Sigmoid colon (tissue), 7 donors: ENCODE results near the gene ZC3H15. TPM values are rescaled to one million over a fixed set of nuclear protein-coding genes. Genes with fewer than 3 reads are reported as not detected.

ENCODE experiments used
- DNase-seq: peaks from one replicate; pipeline ENCODE4 v3.0.0-alpha.2; 2019
- H3K27ac ChIP-seq, 4 donors: fragments of 200-600 bp; sonication (generic); one replicate each; pipeline ENCODE4 v1.5.1; 2016 to 2019; ENCODE audit warnings: mild to moderate bottlenecking in 1 of 4
- H3K27me3 ChIP-seq, 3 donors: fragments of 200-600 bp; sonication (generic); one replicate each; pipeline ENCODE4 v1.5.1; 2019; ENCODE audit warnings: mild to moderate bottlenecking in 1 of 3
- H3K36me3 ChIP-seq, 4 donors: fragments of 200-600 bp; sonication (generic); one replicate each; pipeline ENCODE4 v1.5.1; 2016 to 2019
- H3K4me1 ChIP-seq, 4 donors: fragments of 200-600 bp; sonication (generic); one replicate each; pipeline ENCODE4 v1.5.1; 2017 to 2019
- H3K4me3 ChIP-seq, 4 donors: fragments of 200-600 bp; sonication (generic); one replicate each; pipeline ENCODE4 v1.5.1; 2017 to 2019; ENCODE audit warnings: mild to moderate bottlenecking in 2 of 4, moderate library complexity in 1 of 4
- H3K9me3 ChIP-seq, 4 donors: fragments of 200-600 bp in 3 of 4; sonication (generic) in 3 of 4; one replicate each; pipeline versions ENCODE4 v1.5.1 to v1.6.1; 2013 to 2019
- EP300 ChIP-seq, 4 donors: sonication (generic); formaldehyde crosslinking; IDR thresholded peaks; one replicate each; pipeline ENCODE4 v1.6.1; 2017; ENCODE audit warnings: antibody characterized with exemption in 4 of 4
- POLR2A ChIP-seq, 2 donors: fragments of 450-650 bp; IDR thresholded peaks; one replicate each; pipeline ENCODE4 v1.6.1; 2016; ENCODE audit warnings: antibody characterized with exemption in 2 of 2, mild to moderate bottlenecking in 2 of 2, moderate library complexity in 2 of 2
- POLR2AphosphoS5 ChIP-seq, 4 donors: sonication (generic); formaldehyde crosslinking; IDR thresholded peaks; one replicate each; pipeline ENCODE4 v1.6.1; 2017; ENCODE audit warnings: antibody characterized with exemption in 4 of 4
- WGBS, 2 donors: extraction: QIAGEN DNeasy Blood & Tissue Kit; methylation state at CpG; one replicate each; pipeline ENCODE4 v1.1.7; 2013; 5-methylcytosine and 5-hydroxymethylcytosine counted together
- intact Hi-C: fragments of 100-400 bp; cut with DNase I; formaldehyde crosslinking; loops from one replicate; pipeline ENCODE4 v1.15.1; 2023
- polyA plus RNA-seq, 3 donors: library from polyadenylated mRNA; stranded (reverse); fragments of 200-250 nt; gene quantifications; one replicate each; pipeline ENCODE4 v1.2.3, GENCODE V29; 2013
- total RNA-seq, 4 donors: library from RNA; depleted of rRNA; stranded (reverse); fragments of >200 nt; gene quantifications; one replicate each; pipeline ENCODE4 v1.1.0, GENCODE V29; 2016
- TF ChIP-seq, protein P1 (sequence below), 4 experiments: fragments of 450-650 bp in 3 of 4; fragments of 200-600 bp in 1 of 4; IDR thresholded peaks; one replicate each; pipeline ENCODE4 v1.5.1; 2016 to 2019; ENCODE audit warnings: antibody characterized with exemption in 4 of 4, mild to moderate bottlenecking in 3 of 4, moderate library complexity in 2 of 4
- donor health status: healthy with polysubstance abuse.
- donor health status: Bipolar disorder and iron deficiency.
- donor health status: healthy.

The ZC3H15 gene
- total and polyA plus RNA-seq, 7 donors = 51.1 to 77.9 (median 61.2) TPM

DNA sequence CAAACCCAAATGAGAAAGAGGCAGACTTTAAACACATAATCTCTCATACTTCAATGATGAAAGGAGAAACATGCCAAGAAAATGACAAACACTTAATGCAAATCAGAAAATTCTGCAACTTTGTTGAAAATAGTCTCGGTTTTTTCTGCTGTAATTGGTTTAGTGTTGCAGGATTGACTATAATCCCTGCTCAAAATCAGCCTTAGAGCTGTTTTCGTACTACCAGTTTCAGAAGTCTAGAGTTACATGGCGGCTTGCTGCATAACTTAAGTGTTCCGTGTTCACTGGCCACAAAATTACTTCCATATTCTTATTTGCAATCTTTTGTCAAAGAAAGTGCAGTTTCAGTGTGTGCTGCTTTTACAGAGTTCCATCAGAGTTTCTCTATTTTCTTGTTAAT, 54.9 kb downstream of the ZC3H15 start:
- no peak for DNase-seq
- Histone ChIP-seq H3K9me3 (no peaks in the 10 kb centered on the region), H3K36me3 (no peaks in the 10 kb centered on the region), H3K27ac (no peak overlapping the region), H3K27me3 (no peaks in the 10 kb centered on the region), H3K4me1 (peaks cover 0 to 19% (median 18%) of the 10 kb centered on the region in 4 donors), H3K4me3 (no peak overlapping the region)
- WGBS, 2 donors = 83 to 94% methylated on average over 4 of the region's 4 CpGs
- TF ChIP-seq POLR2AphosphoS5 (IDR thresholded peaks at IDR 0.05) (no peak), POLR2A (IDR thresholded peaks at IDR 0.05) (no peak), EP300 (IDR thresholded peaks at IDR 0.05) (no peak)
- TF ChIP-seq, protein P1, sequence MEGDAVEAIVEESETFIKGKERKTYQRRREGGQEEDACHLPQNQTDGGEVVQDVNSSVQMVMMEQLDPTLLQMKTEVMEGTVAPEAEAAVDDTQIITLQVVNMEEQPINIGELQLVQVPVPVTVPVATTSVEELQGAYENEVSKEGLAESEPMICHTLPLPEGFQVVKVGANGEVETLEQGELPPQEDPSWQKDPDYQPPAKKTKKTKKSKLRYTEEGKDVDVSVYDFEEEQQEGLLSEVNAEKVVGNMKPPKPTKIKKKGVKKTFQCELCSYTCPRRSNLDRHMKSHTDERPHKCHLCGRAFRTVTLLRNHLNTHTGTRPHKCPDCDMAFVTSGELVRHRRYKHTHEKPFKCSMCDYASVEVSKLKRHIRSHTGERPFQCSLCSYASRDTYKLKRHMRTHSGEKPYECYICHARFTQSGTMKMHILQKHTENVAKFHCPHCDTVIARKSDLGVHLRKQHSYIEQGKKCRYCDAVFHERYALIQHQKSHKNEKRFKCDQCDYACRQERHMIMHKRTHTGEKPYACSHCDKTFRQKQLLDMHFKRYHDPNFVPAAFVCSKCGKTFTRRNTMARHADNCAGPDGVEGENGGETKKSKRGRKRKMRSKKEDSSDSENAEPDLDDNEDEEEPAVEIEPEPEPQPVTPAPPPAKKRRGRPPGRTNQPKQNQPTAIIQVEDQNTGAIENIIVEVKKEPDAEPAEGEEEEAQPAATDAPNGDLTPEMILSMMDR (IDR thresholded peaks at IDR 0.05) = no peak
- intact Hi-C loops = loop anchor here (5.0 kb wide), 1 partner anchor 51 kb away; the partner anchor contains the start of gene ITGAV

DNA sequence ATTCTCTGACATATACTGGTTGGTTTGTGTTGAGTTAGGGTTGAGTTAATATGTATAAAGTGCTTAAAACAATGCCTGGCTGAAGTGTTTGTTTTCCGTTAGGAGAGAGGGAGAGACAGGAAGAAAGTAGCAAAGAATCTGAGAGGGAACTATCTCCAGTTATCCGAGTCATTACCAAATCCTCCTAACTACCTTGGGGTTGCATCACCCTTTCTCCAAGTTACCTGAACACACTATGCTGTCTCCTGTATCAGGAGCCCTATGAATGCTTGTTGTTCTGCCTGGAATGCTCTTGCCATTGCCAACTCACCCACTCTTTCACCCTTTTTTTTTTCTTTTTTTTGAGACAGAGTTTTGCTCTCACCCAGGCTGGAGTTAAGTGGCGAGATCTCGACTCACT, 55.9 kb downstream of the ZC3H15 start:
- Histone ChIP-seq H3K9me3 (no peaks in the 10 kb centered on the region), H3K27ac (no peak overlapping the region), H3K4me3 (no peak overlapping the region), H3K36me3 (no peaks in the 10 kb centered on the region), H3K27me3 (no peaks in the 10 kb centered on the region), H3K4me1 (peaks cover 0 to 27% (median 25%) of the 10 kb centered on the region in 4 donors)
- DNase-seq = no peak
- no peak for TF ChIP-seq POLR2AphosphoS5 (IDR thresholded peaks at IDR 0.05)
- no peak for TF ChIP-seq POLR2A (IDR thresholded peaks at IDR 0.05)
- TF ChIP-seq, protein P1 (IDR thresholded peaks at IDR 0.05) = no peak
- no peak for TF ChIP-seq EP300 (IDR thresholded peaks at IDR 0.05)
- 88 to 92% methylated on average over 4 of the region's 4 CpGs for WGBS, 2 donors
- intact Hi-C loops = loop anchor here (5.0 kb wide), 1 partner anchor 50 kb away; the partner anchor contains the start of gene ITGAV

DNA sequence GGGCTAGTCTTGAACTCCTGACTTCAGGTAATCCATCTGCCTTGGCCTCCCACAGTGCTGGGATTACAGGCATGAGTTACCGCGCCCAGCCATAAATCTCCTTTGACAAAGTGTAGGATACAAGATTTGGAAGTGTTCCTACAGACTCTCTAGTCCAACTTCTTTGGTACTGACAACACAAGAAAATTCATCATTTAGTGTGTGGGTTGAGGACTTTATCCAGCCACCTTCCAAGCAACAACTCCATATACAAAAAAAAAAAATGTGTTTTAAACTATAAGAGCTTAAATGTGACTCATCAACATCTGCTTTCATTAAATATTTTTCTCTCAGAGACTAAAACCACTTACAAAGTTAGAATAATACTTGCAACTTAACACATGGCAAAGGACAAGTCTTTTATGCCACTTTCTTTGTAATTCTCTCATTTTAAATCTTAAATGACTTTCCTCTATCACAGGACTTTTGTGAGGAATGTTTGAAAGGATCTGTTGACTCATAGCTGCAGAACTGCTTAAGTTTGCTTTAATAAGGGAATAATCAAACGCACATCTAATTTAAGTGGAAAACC, 57.6 kb downstream of the ZC3H15 start:
- peak overlapping the region; percentile 43 to 71 (median 69) for H3K27ac ChIP-seq
- no peaks in the 10 kb centered on the region for H3K9me3 ChIP-seq
- H3K27me3 ChIP-seq = no peaks in the 10 kb centered on the region
- WGBS, 2 donors = 68 to 81% methylated on average over 3 of the region's 3 CpGs
- H3K36me3 ChIP-seq = no peaks in the 10 kb centered on the region
- no peak for DNase-seq
- intact Hi-C loops = loop anchor here (5.0 kb wide), 1 partner anchor 49 kb away; the partner anchor contains the start of gene ITGAV
- H3K4me3 ChIP-seq = no peak overlapping the region
- peaks cover 0 to 27% (median 26%) of the 10 kb centered on the region in 4 donors for H3K4me1 ChIP-seq
- TF ChIP-seq POLR2AphosphoS5 (IDR thresholded peaks at IDR 0.05) (peak in 1 of 4 donors; percentile 15), EP300 (IDR thresholded peaks at IDR 0.05) (no peak)

DNA sequence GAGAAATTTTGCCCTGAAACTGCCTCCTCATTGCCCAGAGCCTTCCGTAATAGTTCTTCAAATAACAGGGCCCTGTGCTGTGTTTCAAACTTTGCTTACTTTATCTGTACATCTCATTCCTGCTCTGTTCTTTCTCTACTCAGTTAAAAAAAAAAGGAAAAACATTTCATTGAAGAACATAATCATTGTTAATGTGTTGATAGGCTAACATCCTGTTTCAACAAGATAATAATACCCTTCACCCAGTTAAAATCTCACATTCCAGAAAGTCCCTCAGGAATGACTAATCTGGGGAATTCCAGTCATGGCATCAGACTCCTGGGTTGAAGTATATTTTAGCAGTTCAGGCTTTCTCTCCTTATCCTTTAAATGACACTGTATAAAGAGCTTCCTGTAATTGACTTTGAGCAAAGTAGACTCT, 58.2 kb downstream of the ZC3H15 start:
- no peak for TF ChIP-seq POLR2A (IDR thresholded peaks at IDR 0.05)
- no peak for TF ChIP-seq EP300 (IDR thresholded peaks at IDR 0.05)
- TF ChIP-seq, protein P1 (IDR thresholded peaks at IDR 0.05) = no peak
- TF ChIP-seq POLR2AphosphoS5 (IDR thresholded peaks at IDR 0.05) = peak in 3 of 4 donors; percentile 19 to 32 (median 26)
- Histone ChIP-seq H3K4me3 (no peak overlapping the region), H3K9me3 (no peaks in the 10 kb centered on the region), H3K4me1 (peaks cover 0 to 27% (median 26%) of the 10 kb centered on the region in 4 donors), H3K27me3 (no peaks in the 10 kb centered on the region), H3K27ac (peak overlapping the region; percentile 43 to 71 (median 69)), H3K36me3 (no peaks in the 10 kb centered on the region)
- WGBS, 2 donors = 59 to 79% methylated on average over 1 of the region's 1 CpG
- no peak for DNase-seq
- intact Hi-C loops = loop anchor here (5.0 kb wide), 1 partner anchor 48 kb away; the partner anchor contains the start of gene ITGAV

DNA sequence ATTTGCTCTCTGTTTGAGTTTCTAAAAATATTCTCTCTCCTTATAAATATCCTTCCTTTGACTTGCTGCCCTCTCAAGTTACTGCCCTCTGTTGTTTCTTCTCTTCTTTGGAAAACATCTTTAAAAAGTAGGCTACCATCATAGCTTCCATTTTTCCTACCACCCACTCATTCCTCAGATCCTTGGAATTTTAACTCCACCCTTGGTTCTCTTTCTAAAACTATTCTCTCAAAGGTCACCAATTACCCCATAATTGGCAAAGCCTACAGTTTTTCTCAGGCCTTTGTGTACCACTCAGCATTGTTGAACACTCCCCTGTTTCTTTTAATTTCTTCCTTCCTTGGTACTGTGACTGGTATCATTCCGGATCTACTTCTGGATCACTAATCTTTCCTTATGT, 60.8 kb downstream of the ZC3H15 start:
- 0 to 3% methylated on average over 1 of the region's 1 CpG for WGBS, 2 donors
- intact Hi-C loops = no loop called here
- H3K36me3 ChIP-seq = no peaks in the 10 kb centered on the region

More for the DNA sequence above, 60.8 kb downstream of the ZC3H15 start:
- H3K4me3 ChIP-seq = no peak overlapping the region
- no peak for DNase-seq
- peaks cover 0 to 27% (median 26%) of the 10 kb centered on the region in 4 donors for H3K4me1 ChIP-seq
- H3K27ac ChIP-seq = no peak overlapping the region
- no peaks in the 10 kb centered on the region for H3K9me3 ChIP-seq
- no peak for TF ChIP-seq POLR2AphosphoS5 (IDR thresholded peaks at IDR 0.05)
- TF ChIP-seq, protein P1 (IDR thresholded peaks at IDR 0.05) = no peak
- no peak for TF ChIP-seq EP300 (IDR thresholded peaks at IDR 0.05)
- no peak for TF ChIP-seq POLR2A (IDR thresholded peaks at IDR 0.05)
- H3K27me3 ChIP-seq = no peaks in the 10 kb centered on the region
